HUES64 (cell line): ENCODE results near the gene MYO1D.

ENCODE experiments used
- H3K27ac ChIP-seq: 2 replicates; pipeline ENCODE4 v1.7.0; 2013; ENCODE audit warnings: low read depth, low read length, inconsistent platforms
- H3K27me3 ChIP-seq: 2 replicates; pipeline ENCODE4 v1.6.1; 2013; ENCODE audit warnings: mild to moderate bottlenecking, low read length; ENCODE audit not compliant: insufficient read depth
- H3K36me3 ChIP-seq: 2 replicates; pipeline ENCODE4 v1.6.1; 2013; ENCODE audit warnings: mild to moderate bottlenecking, low read length; ENCODE audit not compliant: insufficient read depth
- H3K4me1 ChIP-seq: 2 replicates; pipeline ENCODE4 v1.6.1; 2013; ENCODE audit warnings: mild to moderate bottlenecking, low read length, moderate library complexity; ENCODE audit not compliant: insufficient read depth
- H3K4me3 ChIP-seq: 2 replicates; pipeline ENCODE4 v1.5.1; 2013; ENCODE audit warnings: mild to moderate bottlenecking, low read length, moderate library complexity
- H3K9ac ChIP-seq: 2 replicates; pipeline ENCODE4 v1.6.1; 2013; ENCODE audit warnings: mild to moderate bottlenecking, low read depth, low read length
- H3K9me3 ChIP-seq: 2 replicates; pipeline ENCODE4 v1.6.1; 2013; ENCODE audit warnings: low read depth, low read length; ENCODE audit not compliant: insufficient read depth
- WGBS: fragments of 150-250, 120-280 bp; methylation state at CpG from one replicate; pipeline ENCODE4 v1.1.7; 2013; ENCODE audit warnings: missing lambda C conversion rate; 5-methylcytosine and 5-hydroxymethylcytosine counted together

The MYO1D gene

DNA sequence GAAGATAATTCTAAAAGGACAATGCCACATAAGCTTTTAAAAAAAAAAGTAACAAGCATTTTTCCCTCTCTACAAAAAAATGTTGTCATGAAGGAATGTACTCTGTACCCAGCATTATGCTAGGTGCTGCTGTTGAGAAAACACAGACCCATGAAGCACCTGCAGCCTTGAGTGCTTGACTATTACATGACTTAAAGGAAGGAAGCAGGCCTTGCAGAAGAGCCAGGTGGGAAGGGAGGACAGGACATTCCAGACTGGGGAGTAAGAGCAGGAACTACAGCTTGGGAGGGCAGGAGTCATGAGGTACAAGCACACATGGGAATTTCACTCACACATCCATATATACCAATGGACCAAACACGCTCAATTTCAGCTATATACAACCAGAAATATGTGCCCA, 3.8 kb downstream of the MYO1D start:
- Histone ChIP-seq H3K9me3 (no peaks in the 10 kb centered on the region), H3K27ac (no peak overlapping the region), H3K4me1 (peaks cover 8% of the 10 kb centered on the region), H3K36me3 (no peaks in the 10 kb centered on the region), H3K4me3 (no peak overlapping the region), H3K9ac (no peak overlapping the region), H3K27me3 (peaks cover 12% of the 10 kb centered on the region; the same call in 1 of the 2 replicates)
- WGBS = 97% methylated on average over 1 of the region's 1 CpG

- H3K4me3 ChIP-seq = no peak overlapping the region
- H3K4me1 ChIP-seq = peaks cover 5% of the 10 kb centered on the region; the same call in 1 of the 2 replicates
- no peaks in the 10 kb centered on the region for H3K9me3 ChIP-seq
- peaks cover 12% of the 10 kb centered on the region; the same call in 1 of the 2 replicates for H3K27me3 ChIP-seq
- no peak overlapping the region for H3K9ac ChIP-seq
- H3K27ac ChIP-seq = no peak overlapping the region
- 88% methylated on average over 5 of the region's 5 CpGs for WGBS
- H3K36me3 ChIP-seq = no peaks in the 10 kb centered on the region
Observed at GRCh38 chr17:32871746-32872145, 5.2 kb downstream of the MYO1D start.

DNA sequence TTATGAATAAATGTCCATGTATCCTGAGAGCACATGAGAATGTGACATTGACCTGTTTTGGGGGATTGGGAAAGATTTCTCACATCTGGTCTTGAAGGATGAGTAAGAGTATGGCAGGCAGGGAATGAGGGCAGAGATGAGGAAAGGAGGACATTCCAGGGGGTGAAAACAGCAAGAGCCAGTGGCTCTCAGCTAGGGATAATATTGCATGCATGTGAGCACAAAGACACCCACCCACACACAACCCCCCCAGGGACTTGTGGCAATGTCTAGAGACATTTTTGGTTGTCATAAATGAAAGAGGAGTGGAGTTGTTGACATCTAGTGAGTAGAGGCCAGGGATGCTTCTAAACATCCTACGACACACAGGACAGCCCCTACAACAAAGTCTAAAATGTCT, 6.0 kb downstream of the MYO1D start:
- WGBS = no CpG with 5 or more reads among the region's 1 CpG

GRCh38 chr17:32870027-32870670, 6.8 kb downstream of the MYO1D start:
- Histone ChIP-seq H3K36me3 (no peaks in the 10 kb centered on the region), H3K27me3 (peaks cover 2% of the 10 kb centered on the region; the same call in 1 of the 2 replicates), H3K9me3 (no peaks in the 10 kb centered on the region), H3K9ac (no peak overlapping the region), H3K4me1 (no peaks in the 10 kb centered on the region), H3K27ac (no peak overlapping the region), H3K4me3 (no peak overlapping the region)
- 92% methylated on average over 3 of the region's 3 CpGs for WGBS

More for the DNA sequence above, 6.0 kb downstream of the MYO1D start:
- H3K27ac ChIP-seq = no peak overlapping the region
- H3K9me3 ChIP-seq = no peaks in the 10 kb centered on the region
- peaks cover 4% of the 10 kb centered on the region; the same call in 1 of the 2 replicates for H3K4me1 ChIP-seq
- no peak overlapping the region for H3K4me3 ChIP-seq
- H3K27me3 ChIP-seq = peaks cover 10% of the 10 kb centered on the region; the same call in 1 of the 2 replicates
- H3K36me3 ChIP-seq = no peaks in the 10 kb centered on the region
- H3K9ac ChIP-seq = no peak overlapping the region

- no peaks in the 10 kb centered on the region for H3K4me1 ChIP-seq
- no peaks in the 10 kb centered on the region for H3K27me3 ChIP-seq
- H3K9ac ChIP-seq = no peak overlapping the region
- 86% methylated on average over 6 of the region's 6 CpGs for WGBS
- H3K9me3 ChIP-seq = no peaks in the 10 kb centered on the region
- no peaks in the 10 kb centered on the region for H3K36me3 ChIP-seq
- no peak overlapping the region for H3K27ac ChIP-seq
- no peak overlapping the region for H3K4me3 ChIP-seq
Observed at GRCh38 chr17:32869345-32870026, 7.4 kb downstream of the MYO1D start.

- WGBS = 95% methylated on average over 4 of the region's 4 CpGs
Observed at GRCh38 chr17:32865141-32865540, 11.8 kb downstream of the MYO1D start.

GRCh38 chr17:32863559-32863958, 13.4 kb downstream of the MYO1D start:
- no peak overlapping the region for H3K27ac ChIP-seq

More at GRCh38 chr17:32865141-32865540, 11.8 kb downstream of the MYO1D start:
- peaks cover 7% of the 10 kb centered on the region; the same call in 1 of the 2 replicates for H3K4me1 ChIP-seq
- H3K4me3 ChIP-seq = no peak overlapping the region
- no peaks in the 10 kb centered on the region for H3K9me3 ChIP-seq
- H3K36me3 ChIP-seq = no peaks in the 10 kb centered on the region
- H3K9ac ChIP-seq = no peak overlapping the region
- H3K27ac ChIP-seq = no peak overlapping the region
- H3K27me3 ChIP-seq = no peaks in the 10 kb centered on the region

DNA sequence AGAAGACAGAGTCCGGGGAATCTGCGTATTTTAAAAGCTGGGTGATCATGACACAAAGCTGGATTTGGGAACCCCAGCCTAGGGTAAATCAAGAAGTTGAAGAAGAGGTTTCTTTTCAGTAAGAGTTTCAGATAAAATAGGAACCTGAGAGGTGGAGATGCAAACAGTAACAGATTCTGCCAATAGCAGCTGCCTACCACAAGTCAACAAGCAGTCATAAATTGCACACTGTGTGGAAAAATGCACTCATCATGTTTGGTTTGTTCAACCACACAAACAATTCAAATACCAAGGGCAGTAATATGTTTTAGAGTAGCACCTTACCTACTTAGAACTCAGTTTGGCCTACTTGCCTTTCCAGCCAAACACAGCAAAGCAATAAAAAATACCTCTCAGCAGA, 14.0 kb downstream of the MYO1D start:
- Histone ChIP-seq H3K9ac (no peak overlapping the region), H3K27me3 (no peaks in the 10 kb centered on the region), H3K4me3 (no peak overlapping the region), H3K9me3 (no peaks in the 10 kb centered on the region), H3K36me3 (no peaks in the 10 kb centered on the region), H3K4me1 (peaks cover 9% of the 10 kb centered on the region; the same call in 1 of the 2 replicates), H3K27ac (no peak overlapping the region)
- 92% methylated on average over 2 of the region's 2 CpGs for WGBS

More at GRCh38 chr17:32863559-32863958, 13.4 kb downstream of the MYO1D start:
- WGBS = 88% methylated on average over 1 of the region's 1 CpG
- no peaks in the 10 kb centered on the region for H3K27me3 ChIP-seq
- no peak overlapping the region for H3K4me3 ChIP-seq
- H3K9ac ChIP-seq = no peak overlapping the region
- H3K36me3 ChIP-seq = no peaks in the 10 kb centered on the region
- H3K4me1 ChIP-seq = peaks cover 9% of the 10 kb centered on the region; the same call in 1 of the 2 replicates
- H3K9me3 ChIP-seq = no peaks in the 10 kb centered on the region

- H3K9me3 ChIP-seq = no peaks in the 10 kb centered on the region
- no peak overlapping the region for H3K27ac ChIP-seq
- H3K36me3 ChIP-seq = no peaks in the 10 kb centered on the region
- WGBS = 96% methylated on average over 4 of the region's 4 CpGs
- no peak overlapping the region for H3K4me3 ChIP-seq
- no peak overlapping the region for H3K9ac ChIP-seq
- H3K27me3 ChIP-seq = no peaks in the 10 kb centered on the region
- peaks cover 9% of the 10 kb centered on the region; the same call in 1 of the 2 replicates for H3K4me1 ChIP-seq
Observed at GRCh38 chr17:32861981-32862380, 14.9 kb downstream of the MYO1D start.

- Histone ChIP-seq H3K27ac (no peak overlapping the region), H3K4me1 (peaks cover 9% of the 10 kb centered on the region; the same call in 1 of the 2 replicates), H3K4me3 (no peak overlapping the region), H3K9ac (no peak overlapping the region), H3K36me3 (no peaks in the 10 kb centered on the region), H3K27me3 (no peaks in the 10 kb centered on the region), H3K9me3 (no peaks in the 10 kb centered on the region)
- 77% methylated on average over 2 of the region's 2 CpGs for WGBS
Observed at GRCh38 chr17:32859857-32860525, 16.9 kb downstream of the MYO1D start.

GRCh38 chr17:32855620-32856019, 21.3 kb downstream of the MYO1D start:
- Histone ChIP-seq H3K36me3 (no peaks in the 10 kb centered on the region), H3K27me3 (no peaks in the 10 kb centered on the region), H3K4me3 (no peak overlapping the region), H3K27ac (no peak overlapping the region), H3K9ac (no peak overlapping the region), H3K4me1 (peaks cover 22% of the 10 kb centered on the region), H3K9me3 (no peaks in the 10 kb centered on the region)
- 95% methylated on average over 3 of the region's 3 CpGs for WGBS
